ENCODE measurements around the gene CCNJL. TPM values are rescaled to one million over a fixed set of nuclear protein-coding genes. Genes with fewer than 3 reads are reported as not detected.
A peak's percentile ranks its signal among the peaks of the same experiment; 100 is the strongest.
"Not testable (repeated sequence)": the region's sequence is repeated elsewhere in the genome, so short reads cannot be mapped to it uniquely, and the experiment has no call there.

The CCNJL gene
- total and polyA plus RNA-seq, 3 experiments from 2014 or later = not detected

GRCh38 chr5:160342413-160342941 lies 30.1 kb upstream of the CCNJL start:
- peak overlapping the region in 1 of 8 donors; percentile 47 for H3K27ac Mint-ChIP-seq

GRCh38 chr5:160341309-160341870 lies 29.0 kb upstream of the CCNJL start:
- Mint-ChIP-seq H3K36me3 (no peaks in the 10 kb centered on the region), H3K4me1 (peaks cover 0 to 4% (median 4%) of the 10 kb centered on the region in 3 donors), H3K27me3 (peaks cover 3 to 8% of the 10 kb centered on the region in 2 donors), H3K9me3 (no peaks in the 10 kb centered on the region), H3K4me3 (no peak overlapping the region), H3K27ac (no peak overlapping the region)
- H3K9me3 ChIP-seq (ENCODE audit: low read length) = no peaks in the 10 kb centered on the region
- no peak for DNase-seq
- no peak overlapping the region for H3K4me3 ChIP-seq (ENCODE audit: low read length)
- POLR2A ChIA-PET = no interaction called here
- H3K4me1 ChIP-seq (ENCODE audit: insufficient read depth, low read length) = no peaks in the 10 kb centered on the region
- H3K27ac ChIP-seq (ENCODE audit: low read depth, low read length) = no peak overlapping the region
- CTCF ChIA-PET = interaction anchor here (8.9 kb wide), 1 partner anchor 321 kb away, joined by 71 read pairs; no protein-coding TSS in a partner anchor
- no peaks in the 10 kb centered on the region for H3K36me3 ChIP-seq (ENCODE audit: insufficient read depth, low read length)
- no peaks in the 10 kb centered on the region for H3K27me3 ChIP-seq (ENCODE audit: insufficient read depth, low read length, poor library complexity, severe bottlenecking)

More at GRCh38 chr5:160342413-160342941, 30.1 kb upstream of the CCNJL start:
- ChIA-PET POLR2A (no interaction called here), CTCF (interaction anchor here (0.7 to 8.9 kb wide), 3 partner anchors 11 to 322 kb away, joined by 3 to 71 read pairs (median 17); no protein-coding TSS in a partner anchor)
- Histone ChIP-seq H3K4me1 (ENCODE audit: insufficient read depth, low read length) (no peaks in the 10 kb centered on the region), H3K9me3 (ENCODE audit: low read length) (no peaks in the 10 kb centered on the region), H3K4me3 (ENCODE audit: low read length) (no peak overlapping the region), H3K36me3 (ENCODE audit: insufficient read depth, low read length) (no peaks in the 10 kb centered on the region), H3K27ac (ENCODE audit: low read depth, low read length) (no peak overlapping the region), H3K27me3 (ENCODE audit: insufficient read depth, low read length, poor library complexity, severe bottlenecking) (no peaks in the 10 kb centered on the region)
- DNase-seq = no peak
- no peaks in the 10 kb centered on the region for H3K9me3 Mint-ChIP-seq
- peaks cover 3 to 9% of the 10 kb centered on the region in 2 donors for H3K27me3 Mint-ChIP-seq
- H3K4me1 Mint-ChIP-seq = peaks cover 0 to 4% (median 4%) of the 10 kb centered on the region in 3 donors
- no peaks in the 10 kb centered on the region for H3K36me3 Mint-ChIP-seq
- no peak overlapping the region for H3K4me3 Mint-ChIP-seq

GRCh38 chr5:160340513-160340912 lies 28.1 kb upstream of the CCNJL start:
- H3K4me1 ChIP-seq (ENCODE audit: insufficient read depth, low read length); DNase-seq; CTCF ChIA-PET; H3K36me3 ChIP-seq (ENCODE audit: insufficient read depth, low read length); H3K27ac ChIP-seq (ENCODE audit: low read depth, low read length); H3K4me3 ChIP-seq (ENCODE audit: low read length); H3K36me3 Mint-ChIP-seq; H3K4me1 Mint-ChIP-seq; H3K27me3 ChIP-seq (ENCODE audit: insufficient read depth, low read length, poor library complexity, severe bottlenecking); H3K9me3 Mint-ChIP-seq; H3K27me3 Mint-ChIP-seq; POLR2A ChIA-PET; H3K9me3 ChIP-seq (ENCODE audit: low read length); H3K4me3 Mint-ChIP-seq; H3K27ac Mint-ChIP-seq: not testable (repeated sequence)

- H3K36me3 Mint-ChIP-seq = no peaks in the 10 kb centered on the region
- Histone ChIP-seq H3K27ac (ENCODE audit: low read depth, low read length) (no peak overlapping the region), H3K4me3 (ENCODE audit: low read length) (no peak overlapping the region), H3K4me1 (ENCODE audit: insufficient read depth, low read length) (no peaks in the 10 kb centered on the region), H3K27me3 (ENCODE audit: insufficient read depth, low read length, poor library complexity, severe bottlenecking) (no peaks in the 10 kb centered on the region), H3K36me3 (ENCODE audit: insufficient read depth, low read length) (no peaks in the 10 kb centered on the region), H3K9me3 (ENCODE audit: low read length) (no peaks in the 10 kb centered on the region)
- H3K27me3 Mint-ChIP-seq = peaks cover 3 to 5% of the 10 kb centered on the region in 2 donors
- H3K9me3 Mint-ChIP-seq = no peaks in the 10 kb centered on the region
- no peak overlapping the region for H3K4me3 Mint-ChIP-seq
- ChIA-PET POLR2A (no interaction called here), CTCF (no interaction called here)
- DNase-seq = no peak
- no peak overlapping the region for H3K27ac Mint-ChIP-seq
- no peaks in the 10 kb centered on the region for H3K4me1 Mint-ChIP-seq
These were observed 27.2 kb upstream of the CCNJL start for GRCh38 chr5:160339406-160340130.

- H3K27ac Mint-ChIP-seq; H3K36me3 Mint-ChIP-seq; H3K4me1 Mint-ChIP-seq; H3K9me3 Mint-ChIP-seq; CTCF ChIA-PET; H3K27me3 ChIP-seq (ENCODE audit: insufficient read depth, low read length, poor library complexity, severe bottlenecking); POLR2A ChIA-PET; H3K4me1 ChIP-seq (ENCODE audit: insufficient read depth, low read length); H3K36me3 ChIP-seq (ENCODE audit: insufficient read depth, low read length); H3K27ac ChIP-seq (ENCODE audit: low read depth, low read length); H3K4me3 ChIP-seq (ENCODE audit: low read length); H3K9me3 ChIP-seq (ENCODE audit: low read length); H3K4me3 Mint-ChIP-seq; DNase-seq: not testable (repeated sequence)
- H3K27me3 Mint-ChIP-seq = peaks cover 3 to 10% of the 10 kb centered on the region in 2 donors
These were observed 22.4 kb upstream of the CCNJL start for GRCh38 chr5:160334716-160335115.

- Mint-ChIP-seq H3K27ac (no peak overlapping the region), H3K4me3 (no peak overlapping the region), H3K4me1 (no peaks in the 10 kb centered on the region), H3K9me3 (no peaks in the 10 kb centered on the region), H3K27me3 (peaks cover 6 to 10% of the 10 kb centered on the region in 2 donors), H3K36me3 (no peaks in the 10 kb centered on the region)
- no peaks in the 10 kb centered on the region for H3K9me3 ChIP-seq (ENCODE audit: low read length)
- ChIA-PET POLR2A (no interaction called here), CTCF (interaction anchor here (2.4 kb wide), 1 partner anchor 11 kb away, joined by 9 read pairs; no protein-coding TSS in a partner anchor)
- no peak overlapping the region for H3K27ac ChIP-seq (ENCODE audit: low read depth, low read length)
- no peak overlapping the region for H3K4me3 ChIP-seq (ENCODE audit: low read length)
- no peaks in the 10 kb centered on the region for H3K4me1 ChIP-seq (ENCODE audit: insufficient read depth, low read length)
- no peaks in the 10 kb centered on the region for H3K36me3 ChIP-seq (ENCODE audit: insufficient read depth, low read length)
- no peak for DNase-seq
- no peaks in the 10 kb centered on the region for H3K27me3 ChIP-seq (ENCODE audit: insufficient read depth, low read length, poor library complexity, severe bottlenecking)
These were observed 21.4 kb upstream of the CCNJL start for GRCh38 chr5:160333721-160334120.

GRCh38 chr5:160330212-160330611 lies 17.8 kb upstream of the CCNJL start:
- Histone ChIP-seq H3K36me3 (ENCODE audit: insufficient read depth, low read length) (no peaks in the 10 kb centered on the region), H3K9me3 (ENCODE audit: low read length) (no peaks in the 10 kb centered on the region), H3K4me1 (ENCODE audit: insufficient read depth, low read length) (no peaks in the 10 kb centered on the region), H3K27me3 (ENCODE audit: insufficient read depth, low read length, poor library complexity, severe bottlenecking) (no peaks in the 10 kb centered on the region), H3K4me3 (ENCODE audit: low read length) (no peak overlapping the region), H3K27ac (ENCODE audit: low read depth, low read length) (no peak overlapping the region)
- H3K4me1 Mint-ChIP-seq = no peaks in the 10 kb centered on the region
- H3K27me3 Mint-ChIP-seq = peaks cover 4 to 16% of the 10 kb centered on the region in 2 donors
- POLR2A ChIA-PET = no interaction called here
- H3K36me3 Mint-ChIP-seq = no peaks in the 10 kb centered on the region
- peak overlapping the region in 1 of 8 donors; percentile 29 for H3K27ac Mint-ChIP-seq
- no peak for DNase-seq
- H3K4me3 Mint-ChIP-seq = peak overlapping the region in 1 of 7 donors; percentile 76
- CTCF ChIA-PET = no interaction called here
- H3K9me3 Mint-ChIP-seq = no peaks in the 10 kb centered on the region

- Mint-ChIP-seq H3K27ac (no peak overlapping the region), H3K36me3 (peaks cover 0 to 4% (median 0%) of the 10 kb centered on the region in 3 donors)
- CTCF ChIA-PET = no interaction called here
These were observed 15.5 kb upstream of the CCNJL start for GRCh38 chr5:160327818-160328217.

More at GRCh38 chr5:160327818-160328217, 15.5 kb upstream of the CCNJL start:
- Histone ChIP-seq H3K27me3 (ENCODE audit: insufficient read depth, low read length, poor library complexity, severe bottlenecking) (no peaks in the 10 kb centered on the region), H3K4me3 (ENCODE audit: low read length) (no peak overlapping the region), H3K9me3 (ENCODE audit: low read length) (no peaks in the 10 kb centered on the region), H3K4me1 (ENCODE audit: insufficient read depth, low read length) (no peaks in the 10 kb centered on the region), H3K27ac (ENCODE audit: low read depth, low read length) (no peak overlapping the region), H3K36me3 (ENCODE audit: insufficient read depth, low read length) (no peaks in the 10 kb centered on the region)
- H3K27me3 Mint-ChIP-seq = peaks cover 3 to 9% of the 10 kb centered on the region in 2 donors
- no peaks in the 10 kb centered on the region for H3K4me1 Mint-ChIP-seq
- H3K4me3 Mint-ChIP-seq = no peak overlapping the region
- DNase-seq = no peak
- POLR2A ChIA-PET = no interaction called here
- no peaks in the 10 kb centered on the region for H3K9me3 Mint-ChIP-seq
